ENCODE measurements around the gene MVD.

MVD gene

GRCh38 chr16:88639231-88640038 lies 23.5 kb downstream of the MVD start:
- Histone ChIP-seq H3K27ac (no peak overlapping the region), H3K36me3 (no peaks in the 10 kb centered on the region), H3K27me3 (ENCODE audit: insufficient read depth, low read depth, severe bottlenecking) (no peaks in the 10 kb centered on the region), H3K9me3 (ENCODE audit: severe bottlenecking) (no peaks in the 10 kb centered on the region), H3K4me3 (ENCODE audit: low read depth, low read length) (no peak overlapping the region)
- TF ChIP-seq CTCF (IDR thresholded peaks at IDR 0.05; ENCODE audit: low read depth, low read length) = no peak
- no peak for DNase-seq

GRCh38 chr16:88638323-88639230 lies 24.3 kb downstream of the MVD start, which contains the start of gene IL17C:
IL17C (plus strand) TSS chr16:88638572; CDS start chr16:88638642, 70 bp downstream.
- no peaks in the 10 kb centered on the region for H3K36me3 ChIP-seq
- H3K27ac ChIP-seq = no peak within 1 kb of the TSS
- H3K27me3 ChIP-seq (ENCODE audit: insufficient read depth, low read depth, severe bottlenecking) = no peaks in the 10 kb centered on the region
- no peak for TF ChIP-seq CTCF (IDR thresholded peaks at IDR 0.05; ENCODE audit: low read depth, low read length)
- H3K4me3 ChIP-seq (ENCODE audit: low read depth, low read length) = no peak within 1 kb of the TSS
- no peaks in the 10 kb centered on the region for H3K9me3 ChIP-seq (ENCODE audit: severe bottlenecking)
- DNase-seq = no peak

- H3K4me3 ChIP-seq (ENCODE audit: low read depth, low read length) = no peak overlapping the region
- H3K36me3 ChIP-seq = peaks cover 6% of the 10 kb centered on the region; the same call in 1 of the 2 replicates
- no peak for TF ChIP-seq CTCF (IDR thresholded peaks at IDR 0.05; ENCODE audit: low read depth, low read length)
- no peaks in the 10 kb centered on the region for H3K27me3 ChIP-seq (ENCODE audit: insufficient read depth, low read depth, severe bottlenecking)
- no peak overlapping the region for H3K27ac ChIP-seq
- DNase-seq = no peak
- H3K9me3 ChIP-seq (ENCODE audit: severe bottlenecking) = no peaks in the 10 kb centered on the region
Measured at GRCh38 chr16:88636488-88637265, 26.2 kb downstream of the MVD start.

- H3K4me3 ChIP-seq (ENCODE audit: low read depth, low read length) = no peak overlapping the region
- TF ChIP-seq CTCF (IDR thresholded peaks at IDR 0.05; ENCODE audit: low read depth, low read length) = no peak
- H3K9me3 ChIP-seq (ENCODE audit: severe bottlenecking) = no peaks in the 10 kb centered on the region
- H3K27me3 ChIP-seq (ENCODE audit: insufficient read depth, low read depth, severe bottlenecking) = no peaks in the 10 kb centered on the region
- peaks cover 8% of the 10 kb centered on the region for H3K36me3 ChIP-seq
- no peak overlapping the region for H3K27ac ChIP-seq
- no peak for DNase-seq
Measured at GRCh38 chr16:88635671-88636319, 27.1 kb downstream of the MVD start.

GRCh38 chr16:88634994-88635670 lies 27.8 kb downstream of the MVD start:
- no peaks in the 10 kb centered on the region for H3K9me3 ChIP-seq (ENCODE audit: severe bottlenecking)
- H3K27me3 ChIP-seq (ENCODE audit: insufficient read depth, low read depth, severe bottlenecking) = no peaks in the 10 kb centered on the region
- H3K4me3 ChIP-seq (ENCODE audit: low read depth, low read length) = no peak overlapping the region
- no peak overlapping the region for H3K27ac ChIP-seq
- no peak for DNase-seq
- TF ChIP-seq CTCF (IDR thresholded peaks at IDR 0.05; ENCODE audit: low read depth, low read length) = no peak
- H3K36me3 ChIP-seq = peaks cover 8% of the 10 kb centered on the region

All from WERI-Rb-1 (cell line).